ENCODE data around the gene STIP1. TPM values are rescaled to one million over a fixed set of nuclear protein-coding genes. Genes with fewer than 3 reads are reported as not detected.
A peak's percentile ranks its signal among the peaks of the same experiment; 100 is the strongest.

Gene STIP1
- total RNA-seq, 2 experiments from 2014 or later, result 398 to 403 TPM

GRCh38 chr11:64224891-64225607 lies 39.1 kb downstream of the STIP1 start:
- intact Hi-C loops (cut with DNase I, micrococcal nuclease), result loop anchor here in 1 of 2 experiments (1.0 kb wide), 1 partner anchor 18 kb away; no protein-coding TSS in a partner anchor

GRCh38 chr11:64225608-64226506 lies 39.9 kb downstream of the STIP1 start, which contains the start of the genes NUDT22 and TRPT1:
TSS of gene NUDT22 (plus strand) at chr11:64226274. CDS start at chr11:64226653, 379 bp downstream.
TSS of gene TRPT1 (minus strand) at chr11:64226186. CDS start at chr11:64225860, 326 bp downstream.
- Mint-ChIP-seq H3K9me3 (ENCODE audit: low read depth) (no peaks in the 10 kb centered on the region), H3K27me3 (no peaks in the 10 kb centered on the region), H3K4me1 (peaks cover 32% of the 10 kb centered on the region), H3K27ac (peak within 1 kb of the TSS; percentile 85), H3K36me3 (ENCODE audit: low read depth) (peaks cover 15% of the 10 kb centered on the region), H3K4me3 (peak within 1 kb of the TSS; percentile 87)
- ATAC-seq (peak; percentile 72), DNase-seq (peak; percentile 96)
- CTCF ChIA-PET, result interaction anchor here (0.6 to 2.5 kb wide), 9 partner anchors 8 to 91 kb away, joined by 3 to 30 read pairs (median 4); partner anchors contain the start of gene FERMT3
- intact Hi-C loops (cut with DNase I, micrococcal nuclease), result loop anchor here (1.0 to 2.0 kb wide), 11 partner anchors 15 to 92 kb away; partner anchors contain the start of genes FKBP2 (in 2 of the 2), STIP1 (in 2 of the 2), ESRRA (in 1 of the 2) and GPR137 (in 1 of the 2)
- POLR2A ChIA-PET, result interaction anchor here (0.6 to 4.4 kb wide), 6 partner anchors 15 to 275 kb away, joined by 3 to 28 read pairs (median 5); partner anchors contain the start of genes FERMT3, FKBP2, PRDX5 and STIP1

More at GRCh38 chr11:64224891-64225607, 39.1 kb downstream of the STIP1 start:
- Mint-ChIP-seq H3K9me3 (ENCODE audit: low read depth) (no peaks in the 10 kb centered on the region), H3K27me3 (no peaks in the 10 kb centered on the region), H3K4me3 (peak overlapping the region; percentile 87), H3K4me1 (peaks cover 32% of the 10 kb centered on the region), H3K27ac (peak overlapping the region; percentile 85), H3K36me3 (ENCODE audit: low read depth) (peaks cover 15% of the 10 kb centered on the region)
- no peak for DNase-seq
- no peak for ATAC-seq
- POLR2A ChIA-PET, result interaction anchor here (0.8 to 4.4 kb wide), 2 partner anchors 18 to 40 kb away, joined by 3 to 28 read pairs; partner anchors contain the start of genes FERMT3 and STIP1
- CTCF ChIA-PET, result interaction anchor here (1.5 kb wide), 1 partner anchor 17 kb away, joined by 4 read pairs; no protein-coding TSS in a partner anchor

- ChIA-PET CTCF (interaction anchor here (0.6 to 2.5 kb wide), 11 partner anchors 9 to 90 kb away, joined by 3 to 30 read pairs (median 4); partner anchors contain the start of gene FERMT3), POLR2A (interaction anchor here (0.6 to 4.4 kb wide), 7 partner anchors 15 to 785 kb away, joined by 3 to 28 read pairs (median 5); partner anchors contain the start of genes FERMT3, FKBP2 and PRDX5)
- Mint-ChIP-seq H3K27ac (peak overlapping the region; percentile 82), H3K4me1 (peaks cover 36% of the 10 kb centered on the region), H3K9me3 (ENCODE audit: low read depth) (no peaks in the 10 kb centered on the region), H3K4me3 (peak overlapping the region; percentile 87), H3K27me3 (no peaks in the 10 kb centered on the region), H3K36me3 (ENCODE audit: low read depth) (peaks cover 10% of the 10 kb centered on the region)
- DNase-seq (peak; percentile 81), ATAC-seq (peak; percentile 43)
- intact Hi-C loops (cut with DNase I, micrococcal nuclease), result loop anchor here (1.0 to 2.0 kb wide), 11 partner anchors 14 to 92 kb away; partner anchors contain the start of genes FKBP2 (in 2 of the 2), STIP1 (in 2 of the 2), ESRRA (in 1 of the 2) and GPR137 (in 1 of the 2)
These were observed 40.6 kb downstream of the STIP1 start for GRCh38 chr11:64226507-64227051.

GRCh38 chr11:64227405-64227956 lies 41.5 kb downstream of the STIP1 start:
- peak overlapping the region; percentile 82 for H3K27ac Mint-ChIP-seq
- intact Hi-C loops (cut with DNase I, micrococcal nuclease), result loop anchor here (2.0 kb wide), 3 partner anchors 13 to 61 kb away; partner anchors contain the start of genes FKBP2 (in 1 of the 2), MACROD1 (in 1 of the 2) and STIP1 (in 1 of the 2)

GRCh38 chr11:64229090-64229743 lies 43.2 kb downstream of the STIP1 start:
- H3K9me3 Mint-ChIP-seq (ENCODE audit: low read depth), result no peaks in the 10 kb centered on the region
- ATAC-seq, result no peak
- H3K4me1 Mint-ChIP-seq, result peaks cover 35% of the 10 kb centered on the region
- ChIA-PET POLR2A (no interaction called here), CTCF (interaction anchor here (0.7 to 1.2 kb wide), 2 partner anchors 23 to 853 kb away, joined by 3 read pairs; no protein-coding TSS in a partner anchor)
- H3K27ac Mint-ChIP-seq, result peak overlapping the region; percentile 60
- no peak for DNase-seq
- no peaks in the 10 kb centered on the region for H3K27me3 Mint-ChIP-seq
- peak overlapping the region; percentile 76 for H3K4me3 Mint-ChIP-seq
- intact Hi-C loops (cut with DNase I, micrococcal nuclease), result no loop called here
- peaks cover 5% of the 10 kb centered on the region for H3K36me3 Mint-ChIP-seq (ENCODE audit: low read depth)

More at GRCh38 chr11:64227405-64227956, 41.5 kb downstream of the STIP1 start:
- H3K4me1 Mint-ChIP-seq, result peaks cover 37% of the 10 kb centered on the region
- H3K4me3 Mint-ChIP-seq, result peak overlapping the region; percentile 87
- CTCF ChIA-PET, result interaction anchor here (0.9 to 2.5 kb wide), 2 partner anchors 22 to 74 kb away, joined by 6 to 30 read pairs; partner anchors contain the start of gene FERMT3
- no peaks in the 10 kb centered on the region for H3K27me3 Mint-ChIP-seq
- ATAC-seq, result no peak
- DNase-seq, result no peak
- POLR2A ChIA-PET, result interaction anchor here (1.1 kb wide), 2 partner anchors 42 to 76 kb away, joined by 3 read pairs; no protein-coding TSS in a partner anchor
- H3K36me3 Mint-ChIP-seq (ENCODE audit: low read depth), result peaks cover 10% of the 10 kb centered on the region
- H3K9me3 Mint-ChIP-seq (ENCODE audit: low read depth), result no peaks in the 10 kb centered on the region

GRCh38 chr11:64229744-64230170 lies 43.8 kb downstream of the STIP1 start:
- POLR2A ChIA-PET, result interaction anchor here (1.1 kb wide), 1 partner anchor 75 kb away, joined by 3 read pairs; no protein-coding TSS in a partner anchor
- Mint-ChIP-seq H3K4me1 (peaks cover 35% of the 10 kb centered on the region), H3K4me3 (peak overlapping the region; percentile 76), H3K36me3 (ENCODE audit: low read depth) (peaks cover 4% of the 10 kb centered on the region), H3K9me3 (ENCODE audit: low read depth) (no peaks in the 10 kb centered on the region), H3K27ac (peak overlapping the region; percentile 60), H3K27me3 (no peaks in the 10 kb centered on the region)
- ATAC-seq, result no peak
- CTCF ChIA-PET, result interaction anchor here (0.7 kb wide), 1 partner anchor 853 kb away, joined by 3 read pairs; no protein-coding TSS in a partner anchor
- intact Hi-C loops (cut with DNase I, micrococcal nuclease), result loop anchor here (1.0 to 5.0 kb wide), 7 partner anchors 12 to 242 kb away; partner anchors contain the start of genes FKBP2 (in 2 of the 2), ESRRA (in 1 of the 2), GPR137 (in 1 of the 2) and OTUB1 (in 1 of the 2)
- no peak for DNase-seq

- POLR2A ChIA-PET, result interaction anchor here (1.1 kb wide), 1 partner anchor 74 kb away, joined by 3 read pairs; no protein-coding TSS in a partner anchor
- intact Hi-C loops (cut with DNase I, micrococcal nuclease), result loop anchor here (1.0 to 5.0 kb wide), 7 partner anchors 11 to 243 kb away; partner anchors contain the start of genes FKBP2 (in 2 of the 2), ESRRA (in 1 of the 2), GPR137 (in 1 of the 2) and OTUB1 (in 1 of the 2)
- peak; percentile 61 for ATAC-seq
These were observed 44.4 kb downstream of the STIP1 start, which contains the start of gene DNAJC4 for GRCh38 chr11:64230171-64230984. TSS of gene DNAJC4 (plus strand) at chr11:64230548. CDS start at chr11:64230855, 307 bp downstream.

GRCh38 chr11:64230985-64231365 lies 45.0 kb downstream of the STIP1 start:
- Mint-ChIP-seq H3K36me3 (ENCODE audit: low read depth) (peaks cover 7% of the 10 kb centered on the region), H3K27ac (peak overlapping the region; percentile 74), H3K4me3 (peak overlapping the region; percentile 76), H3K27me3 (no peaks in the 10 kb centered on the region), H3K9me3 (ENCODE audit: low read depth) (no peaks in the 10 kb centered on the region), H3K4me1 (peaks cover 38% of the 10 kb centered on the region)
- ChIA-PET CTCF (interaction anchor here (0.7 to 2.0 kb wide), 2 partner anchors 10 to 70 kb away, joined by 3 to 5 read pairs; partner anchors contain the start of gene FKBP2), POLR2A (interaction anchor here (1.1 kb wide), 1 partner anchor 73 kb away, joined by 3 read pairs; no protein-coding TSS in a partner anchor)
- ATAC-seq (no peak), DNase-seq (no peak)
- intact Hi-C loops (cut with DNase I, micrococcal nuclease), result loop anchor here (1.0 to 5.0 kb wide), 7 partner anchors 10 to 244 kb away; partner anchors contain the start of genes FKBP2 (in 2 of the 2), ESRRA (in 1 of the 2), GPR137 (in 1 of the 2) and OTUB1 (in 1 of the 2)

More at GRCh38 chr11:64230171-64230984, 44.4 kb downstream of the STIP1 start, which contains the start of gene DNAJC4:
- no peaks in the 10 kb centered on the region for H3K9me3 Mint-ChIP-seq (ENCODE audit: low read depth)
- CTCF ChIA-PET, result interaction anchor here (0.7 to 2.0 kb wide), 2 partner anchors 11 to 852 kb away, joined by 3 to 5 read pairs; partner anchors contain the start of gene FKBP2
- H3K27ac Mint-ChIP-seq, result peak within 1 kb of the TSS; percentile 74
- no peaks in the 10 kb centered on the region for H3K27me3 Mint-ChIP-seq
- peaks cover 35% of the 10 kb centered on the region for H3K4me1 Mint-ChIP-seq
- peaks cover 5% of the 10 kb centered on the region for H3K36me3 Mint-ChIP-seq (ENCODE audit: low read depth)
- peak within 1 kb of the TSS; percentile 76 for H3K4me3 Mint-ChIP-seq
- peak; percentile 94 for DNase-seq
